ENCODE data around the gene FOXO1.

Gene FOXO1

GRCh38 chr13:40566811-40567210 lies 99.6 kb downstream of the FOXO1 start:
- no peak for DNase-seq (ENCODE audit: extremely low read depth, low read depth)
- H3K4me3 ChIP-seq (replicated peaks; ENCODE audit: low read depth, low read length) = no peak overlapping the region
- no peak for TF ChIP-seq CTCF (IDR thresholded peaks at IDR 0.05; ENCODE audit: low read depth, low read length, missing control alignments)

GRCh38 chr13:40565282-40566148 lies 100.9 kb downstream of the FOXO1 start:
- no peak for TF ChIP-seq CTCF (IDR thresholded peaks at IDR 0.05; ENCODE audit: low read depth, low read length, missing control alignments)
- no peak for DNase-seq (ENCODE audit: extremely low read depth, low read depth)
- no peak overlapping the region for H3K4me3 ChIP-seq (replicated peaks; ENCODE audit: low read depth, low read length)

- no peak overlapping the region for H3K4me3 ChIP-seq (replicated peaks; ENCODE audit: low read depth, low read length)
- no peak for DNase-seq (ENCODE audit: extremely low read depth, low read depth)
- TF ChIP-seq CTCF (IDR thresholded peaks at IDR 0.05; ENCODE audit: low read depth, low read length, missing control alignments) = no peak
Observed at GRCh38 chr13:40564342-40565001, 102.0 kb downstream of the FOXO1 start.

- no peak overlapping the region for H3K4me3 ChIP-seq (replicated peaks; ENCODE audit: low read depth, low read length)
- no peak for DNase-seq (ENCODE audit: extremely low read depth, low read depth)
- no peak for TF ChIP-seq CTCF (IDR thresholded peaks at IDR 0.05; ENCODE audit: low read depth, low read length, missing control alignments)
Observed at GRCh38 chr13:40563350-40564125, 102.9 kb downstream of the FOXO1 start.

- TF ChIP-seq CTCF (IDR thresholded peaks at IDR 0.05; ENCODE audit: low read depth, low read length, missing control alignments) = no peak
- no peak overlapping the region for H3K4me3 ChIP-seq (replicated peaks; ENCODE audit: low read depth, low read length)
- DNase-seq (ENCODE audit: extremely low read depth, low read depth) = no peak
Observed at GRCh38 chr13:40562975-40563349, 103.5 kb downstream of the FOXO1 start.

GRCh38 chr13:40559915-40560314 lies 106.5 kb downstream of the FOXO1 start:
- H3K4me3 ChIP-seq (replicated peaks; ENCODE audit: low read depth, low read length) = no peak overlapping the region
- DNase-seq (ENCODE audit: extremely low read depth, low read depth) = no peak
- no peak for TF ChIP-seq CTCF (IDR thresholded peaks at IDR 0.05; ENCODE audit: low read depth, low read length, missing control alignments)

All from HFF-Myc (cell line).